Retinal pigment epithelial cell (primary cell): Measurements from ENCODE around the gene AKR1C1.
"Not testable (repeated sequence)": the region's sequence is repeated elsewhere in the genome, so short reads cannot be mapped to it uniquely, and the experiment has no call there.

Experiments used
- DNase-seq: peaks from one replicate; pipeline ENCODE4 v3.0.0-alpha.2; 2010; ENCODE audit warnings: low read depth
- H3K4me3 ChIP-seq: 2 replicates; pipeline ENCODE4 v1.5.1; 2011; ENCODE audit warnings: mild to moderate bottlenecking, low read length, control low read depth, moderate library complexity
- CTCF ChIP-seq: conservative IDR thresholded peaks from 2 replicates; pipeline ENCODE4 v1.5.1; 2011; ENCODE audit warnings: low read depth, low read length, control low read depth, inconsistent platforms

The AKR1C1 gene

DNA sequence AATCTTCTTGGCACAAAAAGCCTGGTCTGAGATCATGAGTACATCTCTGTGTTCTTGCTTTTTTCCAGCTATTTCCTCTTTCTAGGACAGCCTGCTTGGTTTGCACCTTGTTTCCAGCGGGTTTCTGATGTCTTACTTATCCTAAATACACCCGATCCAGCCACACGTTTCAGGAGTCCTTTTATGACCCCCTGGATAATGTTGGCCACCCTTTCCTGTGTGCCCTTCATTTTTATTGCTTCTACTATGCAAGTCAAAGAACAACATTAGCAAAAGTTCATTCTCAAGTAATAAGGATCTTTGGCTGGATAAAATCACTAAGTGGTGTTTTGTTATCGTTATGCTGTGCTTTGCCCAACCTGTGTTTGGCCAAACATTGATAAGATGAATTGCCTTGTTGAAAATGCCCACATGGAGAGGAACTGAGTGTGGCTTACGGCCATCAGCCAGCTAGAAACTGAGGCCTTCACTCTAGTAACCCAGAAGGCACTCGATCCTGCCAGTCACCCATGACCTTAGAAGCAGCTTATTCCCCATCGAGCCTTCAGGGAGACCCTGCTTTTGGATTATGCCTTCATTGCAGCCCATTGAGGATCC, 28.7 kb upstream of the AKR1C1 start:
- no peak for DNase-seq
- no peak for TF ChIP-seq CTCF
- H3K4me3 ChIP-seq, result no peak overlapping the region

- no peak overlapping the region for H3K4me3 ChIP-seq
- no peak for DNase-seq
- no peak for TF ChIP-seq CTCF
These were observed 25.9 kb upstream of the AKR1C1 start for GRCh38 chr10:4937346-4937745.

GRCh38 chr10:4939224-4940072, 23.8 kb upstream of the AKR1C1 start:
- TF ChIP-seq CTCF, result no peak
- peak; percentile 3 for DNase-seq
- no peak overlapping the region for H3K4me3 ChIP-seq

DNA sequence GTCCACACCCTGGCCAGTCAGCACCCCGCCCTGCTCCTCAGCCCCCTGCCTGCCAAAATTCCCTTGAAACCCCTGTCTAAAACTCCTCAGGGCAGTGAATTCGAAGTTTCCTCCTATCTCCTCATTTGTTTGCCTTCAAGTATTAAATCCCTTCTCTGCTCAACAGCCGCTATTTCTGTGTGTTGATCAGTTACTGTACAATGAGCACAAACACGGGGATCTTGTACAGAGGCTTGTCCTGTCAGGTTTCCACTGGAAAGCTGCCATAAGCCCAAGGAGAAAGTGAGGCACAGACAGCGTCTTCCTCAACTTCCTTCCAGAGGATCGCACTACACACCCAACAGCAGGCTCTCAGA, 23.2 kb upstream of the AKR1C1 start:
- not testable (repeated sequence) for DNase-seq, H3K4me3 ChIP-seq

- H3K4me3 ChIP-seq, result not testable (repeated sequence)
These were observed 22.3 kb upstream of the AKR1C1 start for GRCh38 chr10:4940909-4941308.

DNA sequence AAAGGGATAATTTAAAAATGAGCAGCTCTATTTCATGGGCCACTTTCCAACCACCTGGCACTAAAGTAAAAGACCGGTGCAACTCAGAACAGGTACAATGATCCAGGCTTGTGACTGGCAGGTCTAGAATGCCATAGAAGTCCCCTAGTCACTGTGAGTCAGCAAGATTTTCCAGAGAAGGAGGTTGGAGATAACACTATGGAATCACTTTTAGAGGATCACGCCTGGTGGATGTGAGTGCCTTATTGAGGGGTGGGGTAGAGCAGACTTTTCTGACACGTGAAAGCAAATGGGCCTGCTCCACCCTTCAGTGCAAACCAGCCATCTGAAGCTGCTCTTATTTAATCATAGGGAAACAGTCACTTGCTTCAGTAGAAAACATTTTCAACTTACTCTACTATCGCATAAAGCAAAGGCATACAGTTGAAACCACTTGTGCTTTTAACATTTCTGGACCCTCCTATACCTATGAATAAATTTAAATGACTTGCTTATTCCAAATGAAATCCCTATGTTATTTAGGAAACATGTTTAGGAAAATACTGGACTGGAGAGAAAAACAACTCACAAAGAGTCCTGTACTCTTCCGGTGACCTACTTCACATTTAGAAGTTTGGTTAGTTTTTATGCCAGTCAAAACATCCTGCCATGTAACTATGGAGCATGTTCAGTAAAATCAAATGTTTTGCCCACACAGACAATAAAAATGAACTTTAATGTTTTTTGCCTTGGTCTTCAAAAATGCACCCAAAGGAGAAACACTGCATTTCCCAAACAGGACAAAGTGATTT, 21.5 kb upstream of the AKR1C1 start:
- DNase-seq, result no peak
- no peak overlapping the region for H3K4me3 ChIP-seq
- TF ChIP-seq CTCF, result no peak

More at GRCh38 chr10:4940909-4941308, 22.3 kb upstream of the AKR1C1 start:
- DNase-seq, result not testable (repeated sequence)

DNA sequence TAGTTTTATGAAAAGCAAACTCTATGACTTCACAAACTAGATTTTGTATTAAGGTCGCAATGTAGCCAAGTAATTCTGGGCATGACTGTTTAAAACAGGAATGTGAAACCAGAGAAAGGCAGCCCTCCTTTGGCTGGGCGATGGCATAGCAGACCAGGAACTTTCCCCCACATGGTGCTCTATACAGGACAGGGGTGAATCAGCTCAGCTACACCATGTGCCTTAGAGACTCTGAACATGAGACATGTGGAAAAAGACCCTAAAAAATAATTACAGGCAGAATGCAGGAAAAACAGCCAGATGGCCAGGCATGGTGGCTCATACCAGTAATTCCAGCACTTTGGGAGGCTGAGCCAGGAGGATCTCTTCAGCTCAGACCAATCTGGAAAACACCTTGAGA, 20.3 kb upstream of the AKR1C1 start:
- H3K4me3 ChIP-seq, result not testable (repeated sequence)
- peak; percentile 1 for TF ChIP-seq CTCF
- peak; percentile 1 for DNase-seq

GRCh38 chr10:4943416-4943815, 19.8 kb upstream of the AKR1C1 start:
- H3K4me3 ChIP-seq, DNase-seq: not testable (repeated sequence)
